Large intestine (tissue), 3 donors: ENCODE measurements around the gene KIF2B. TPM values are rescaled to one million over a fixed set of nuclear protein-coding genes. Genes with fewer than 3 reads are reported as not detected.
"Not testable (repeated sequence)": the region's sequence is repeated elsewhere in the genome, so short reads cannot be mapped to it uniquely, and the experiment has no call there.

Experiments used
- DNase-seq, 2 donors: peaks; one replicate each; pipeline versions ENCODE4 v3.0.0 to v3.0.0-alpha.2; 2013
- H3K27ac ChIP-seq: one replicate; pipeline ENCODE4 v1.5.1; 2013; ENCODE audit warnings: low read length
- H3K27me3 ChIP-seq: 2 replicates; pipeline ENCODE4 v1.6.1; 2013; ENCODE audit warnings: low read length; ENCODE audit not compliant: control insufficient read depth, insufficient read depth
- H3K36me3 ChIP-seq: 2 replicates; pipeline ENCODE4 v1.6.1; 2013; ENCODE audit warnings: low read length; ENCODE audit not compliant: control insufficient read depth, insufficient read depth
- H3K4me1 ChIP-seq: one replicate; pipeline ENCODE4 v1.6.1; 2013; ENCODE audit warnings: low read length; ENCODE audit not compliant: control insufficient read depth, insufficient read depth
- H3K4me3 ChIP-seq: one replicate; pipeline ENCODE4 v1.5.1; 2013; ENCODE audit warnings: low read length
- H3K9me3 ChIP-seq: one replicate; pipeline ENCODE4 v1.6.1; 2013; ENCODE audit warnings: mild to moderate bottlenecking, low read depth, low read length, moderate library complexity; ENCODE audit not compliant: control insufficient read depth
- WGBS: methylation state at CpG from one replicate; pipeline ENCODE4 v1.1.5; 2013; ENCODE audit warnings: low lambda C conversion rate; ENCODE audit not compliant: insufficient coverage; 5-methylcytosine and 5-hydroxymethylcytosine counted together
- polyA plus RNA-seq: library from polyadenylated mRNA; unstranded; fragments of 120-200 nt; gene quantifications from one replicate; pipeline ENCODE4 v1.2.1, GENCODE V29; 2013

KIF2B gene
- polyA plus RNA-seq, 1 donor, result not detected

DNA sequence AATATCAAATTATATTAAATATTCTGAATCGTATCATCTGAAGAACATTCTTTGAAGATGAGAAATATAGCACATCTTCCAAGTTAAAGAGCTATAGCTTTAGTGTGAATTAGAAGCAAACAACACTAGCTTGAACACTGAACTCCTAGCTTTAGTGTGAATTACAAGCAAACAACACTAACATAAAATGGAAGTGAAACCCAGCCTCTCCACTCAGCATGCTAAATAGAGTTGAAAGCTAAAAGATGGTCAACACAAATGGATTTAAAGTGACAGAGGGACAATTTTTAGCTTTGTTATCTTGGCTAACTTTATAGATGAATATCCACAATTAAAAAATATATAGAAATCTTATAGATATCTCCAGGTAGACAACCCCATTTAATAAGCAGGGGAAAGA, 4.5 kb upstream of the KIF2B start:
- Histone ChIP-seq H3K36me3 (no peaks in the 10 kb centered on the region), H3K4me1 (no peaks in the 10 kb centered on the region), H3K4me3 (no peak overlapping the region), H3K27ac (no peak overlapping the region), H3K9me3 (peaks cover 4% of the 10 kb centered on the region), H3K27me3 (no peaks in the 10 kb centered on the region)
- no peak for DNase-seq
- no CpG with 5 or more reads among the region's 1 CpG for WGBS

DNA sequence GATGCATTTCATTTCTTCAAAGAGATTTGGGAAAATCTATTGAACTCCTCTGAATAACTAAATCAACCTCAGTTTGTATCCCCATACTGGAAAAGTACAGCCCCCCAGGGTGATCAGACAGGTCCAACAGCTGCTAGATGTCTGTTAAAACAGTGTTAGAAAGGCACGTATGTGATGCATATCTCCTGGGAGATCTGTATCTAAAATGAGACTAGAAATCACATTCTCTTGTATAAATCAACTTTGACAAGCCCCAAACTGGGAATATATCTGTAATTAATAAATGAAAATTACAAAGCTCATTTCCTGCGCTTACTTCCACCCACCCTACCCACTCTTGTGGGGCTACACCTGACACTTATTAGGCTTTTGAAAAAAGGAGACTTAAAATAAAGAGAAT, 3.8 kb upstream of the KIF2B start:
- H3K27me3 ChIP-seq, result no peaks in the 10 kb centered on the region
- H3K4me3 ChIP-seq, result no peak overlapping the region
- no peaks in the 10 kb centered on the region for H3K36me3 ChIP-seq
- DNase-seq, result no peak
- peaks cover 10% of the 10 kb centered on the region for H3K9me3 ChIP-seq
- H3K27ac ChIP-seq, result no peak overlapping the region
- 100% methylated on average over 1 of the region's 2 CpGs for WGBS
- H3K4me1 ChIP-seq, result no peaks in the 10 kb centered on the region

DNA sequence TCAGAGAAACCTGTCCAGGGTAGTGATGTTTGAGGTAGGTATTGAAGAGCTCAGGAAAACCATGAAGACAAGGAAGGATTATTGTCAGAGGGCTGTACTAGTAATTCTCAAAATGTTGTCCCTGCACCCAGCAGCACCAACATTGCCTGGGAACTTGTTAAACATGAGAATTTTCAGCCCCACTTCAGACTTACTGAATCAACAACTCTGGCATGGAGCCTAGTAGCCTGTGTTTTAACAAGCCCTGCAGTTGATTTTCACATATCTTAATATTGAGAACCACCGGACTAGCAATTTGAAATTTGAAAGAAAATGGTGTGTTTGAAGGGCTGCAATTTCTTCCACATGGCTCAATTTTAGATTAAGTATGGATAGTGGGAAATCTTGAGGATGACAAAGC, 2.8 kb upstream of the KIF2B start:
- WGBS, result no CpG with 5 or more reads among the region's 1 CpG
- no peak overlapping the region for H3K27ac ChIP-seq
- no peak for DNase-seq

DNA sequence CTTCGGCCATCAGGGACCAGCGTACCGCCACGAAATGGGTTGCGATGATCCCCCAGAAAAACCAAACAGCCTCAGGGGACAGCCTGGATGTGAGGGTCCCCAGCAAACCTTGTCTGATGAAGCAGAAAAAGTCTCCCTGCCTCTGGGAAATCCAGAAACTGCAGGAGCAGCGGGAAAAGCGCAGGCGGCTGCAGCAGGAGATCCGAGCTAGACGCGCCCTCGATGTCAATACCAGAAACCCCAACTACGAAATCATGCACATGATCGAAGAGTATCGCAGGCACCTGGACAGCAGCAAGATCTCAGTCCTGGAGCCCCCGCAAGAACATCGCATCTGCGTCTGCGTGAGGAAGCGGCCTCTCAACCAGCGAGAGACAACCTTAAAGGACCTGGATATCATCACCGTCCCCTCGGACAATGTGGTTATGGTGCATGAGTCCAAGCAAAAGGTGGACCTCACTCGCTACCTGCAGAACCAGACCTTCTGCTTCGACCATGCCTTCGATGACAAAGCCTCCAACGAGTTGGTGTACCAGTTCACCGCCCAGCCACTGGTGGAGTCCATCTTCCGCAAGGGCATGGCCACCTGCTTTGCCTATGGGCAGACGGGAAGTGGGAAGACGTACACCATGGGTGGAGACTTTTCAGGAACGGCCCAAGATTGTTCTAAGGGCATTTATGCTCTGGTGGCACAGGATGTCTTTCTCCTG, 769 bp downstream of the KIF2B start:
- H3K27me3 ChIP-seq, result no peaks in the 10 kb centered on the region
- no peak for DNase-seq
- no peaks in the 10 kb centered on the region for H3K4me1 ChIP-seq
- H3K36me3 ChIP-seq, result no peaks in the 10 kb centered on the region
- no peak overlapping the region for H3K4me3 ChIP-seq
- peaks cover 11% of the 10 kb centered on the region for H3K9me3 ChIP-seq
- no CpG with 5 or more reads among the region's 32 CpGs for WGBS
- no peak overlapping the region for H3K27ac ChIP-seq

More for the DNA sequence above, 2.8 kb upstream of the KIF2B start:
- H3K4me1 ChIP-seq, result no peaks in the 10 kb centered on the region
- H3K27me3 ChIP-seq, result no peaks in the 10 kb centered on the region
- H3K4me3 ChIP-seq, result no peak overlapping the region
- H3K36me3 ChIP-seq, result no peaks in the 10 kb centered on the region
- H3K9me3 ChIP-seq, result peaks cover 11% of the 10 kb centered on the region

DNA sequence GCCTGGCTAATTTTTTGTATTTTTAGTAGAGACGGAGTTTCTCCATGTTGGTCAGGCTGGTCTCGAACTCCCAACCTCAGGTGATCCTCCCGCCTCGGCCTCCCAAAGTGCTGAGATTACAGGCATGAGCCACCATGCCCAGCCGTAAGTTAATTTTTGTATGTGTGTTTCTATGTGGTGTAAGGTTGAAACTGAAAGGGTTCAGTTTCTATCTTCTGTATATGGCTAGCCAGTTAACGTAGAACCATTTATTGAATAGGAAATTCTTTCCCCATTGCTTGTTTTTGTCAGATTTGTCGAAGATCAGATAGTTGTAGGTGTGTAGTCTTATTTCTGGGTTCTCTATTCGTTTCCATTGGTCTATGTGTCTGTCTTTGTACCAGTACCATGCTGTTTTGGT, 12.0 kb downstream of the KIF2B start:
- H3K36me3 ChIP-seq, H3K27me3 ChIP-seq, H3K27ac ChIP-seq, H3K4me3 ChIP-seq, H3K9me3 ChIP-seq, DNase-seq, H3K4me1 ChIP-seq: not testable (repeated sequence)
- no CpG with 5 or more reads among the region's 8 CpGs for WGBS

DNA sequence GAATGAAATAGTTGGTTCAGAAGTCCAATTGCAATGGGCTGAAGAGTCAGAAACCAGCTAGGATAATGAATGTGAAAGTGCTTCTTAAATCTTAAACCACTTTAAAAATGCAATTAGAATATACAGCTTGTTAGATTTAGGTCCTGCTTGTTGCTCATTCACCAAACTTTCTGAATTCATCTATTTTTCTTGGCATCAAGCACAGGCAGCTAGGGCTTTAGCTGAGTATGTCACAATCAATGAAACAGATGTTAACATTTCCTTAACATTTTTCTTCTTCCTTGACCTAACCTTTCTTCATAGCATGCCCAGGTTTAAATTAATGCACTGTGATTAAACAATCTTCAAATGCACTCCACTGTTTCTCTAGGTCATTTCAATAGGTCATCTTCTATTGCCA, 14.4 kb downstream of the KIF2B start:
- no peak overlapping the region for H3K27ac ChIP-seq
- no peak for DNase-seq
- H3K4me3 ChIP-seq, result no peak overlapping the region
- no peaks in the 10 kb centered on the region for H3K27me3 ChIP-seq
- H3K36me3 ChIP-seq, result no peaks in the 10 kb centered on the region
- no peaks in the 10 kb centered on the region for H3K4me1 ChIP-seq
- H3K9me3 ChIP-seq, result no peaks in the 10 kb centered on the region

DNA sequence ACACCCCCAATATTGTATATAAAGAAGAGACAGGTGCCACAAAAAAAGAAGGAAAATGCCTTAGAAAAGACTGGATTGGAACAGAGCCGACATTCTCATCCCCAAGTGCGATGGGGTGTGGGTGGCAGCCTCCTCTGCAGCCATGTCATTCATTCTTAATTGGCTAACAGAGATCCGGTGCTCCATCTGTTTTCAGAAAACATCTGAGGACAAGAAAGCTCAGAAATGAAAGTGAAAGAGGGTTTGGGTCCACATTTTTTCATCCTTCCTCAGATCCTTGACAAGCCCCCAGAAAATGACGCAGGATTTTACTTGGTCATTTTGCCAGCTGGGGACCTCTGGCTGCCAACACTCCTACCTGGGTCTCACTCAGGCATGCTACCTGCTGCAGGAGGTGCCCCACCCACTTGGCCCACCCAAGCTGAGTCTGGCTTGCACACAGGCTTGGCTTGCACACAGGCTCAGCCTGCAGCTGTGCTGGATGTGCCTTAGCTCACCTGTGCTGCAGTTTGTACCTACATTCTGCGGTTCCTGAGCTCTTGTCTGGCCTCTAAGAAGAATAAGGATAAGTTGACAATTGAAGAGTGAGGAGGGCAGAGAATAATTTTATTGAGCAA, 21.9 kb downstream of the KIF2B start:
- Histone ChIP-seq H3K9me3 (no peaks in the 10 kb centered on the region), H3K4me3 (no peak overlapping the region), H3K27ac (no peak overlapping the region), H3K27me3 (no peaks in the 10 kb centered on the region), H3K36me3 (no peaks in the 10 kb centered on the region), H3K4me1 (no peaks in the 10 kb centered on the region)
- WGBS, result no CpG with 5 or more reads among the region's 5 CpGs
- DNase-seq, result no peak

DNA sequence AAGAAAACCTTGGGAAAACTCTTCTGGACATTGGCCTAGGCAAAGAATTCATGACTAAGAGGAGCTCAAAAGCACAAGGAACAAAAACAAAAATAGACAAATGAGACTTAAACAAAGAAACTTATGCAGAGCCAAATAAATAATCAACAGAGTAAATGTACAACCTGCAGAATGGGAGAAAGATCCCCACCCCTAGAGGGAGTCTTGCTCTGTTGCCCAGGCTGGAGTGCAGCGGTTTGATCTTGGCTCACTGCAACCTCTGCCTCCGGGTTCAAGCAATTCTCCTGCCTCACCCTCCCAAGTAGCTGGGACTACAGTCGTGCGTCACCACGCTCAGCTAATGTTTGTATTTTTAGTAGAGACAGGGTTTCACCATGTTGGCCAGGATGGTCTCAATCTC, 48.4 kb downstream of the KIF2B start:
- not testable (repeated sequence) for H3K9me3 ChIP-seq, H3K27me3 ChIP-seq, H3K27ac ChIP-seq, DNase-seq, H3K4me3 ChIP-seq, H3K4me1 ChIP-seq, H3K36me3 ChIP-seq
- no CpG with 5 or more reads among the region's 5 CpGs for WGBS
